Urinary bladder (tissue), 4 donors: Measurements from ENCODE around the gene GP1BA. TPM values are rescaled to one million over a fixed set of nuclear protein-coding genes. Genes with fewer than 3 reads are reported as not detected.

ENCODE experiments used
- DNase-seq: peaks from one replicate; pipeline ENCODE4 v3.0.0-alpha.2; 2015; ENCODE audit errors: extremely low spot score
- H3K27ac ChIP-seq: one replicate; pipeline ENCODE4 v1.5.1; 2013; ENCODE audit warnings: low read depth, mild to moderate bottlenecking, moderate library complexity
- H3K36me3 ChIP-seq: one replicate; pipeline ENCODE4 v1.6.1; 2013; ENCODE audit warnings: mild to moderate bottlenecking, moderate library complexity; ENCODE audit not compliant: insufficient read depth
- H3K4me1 ChIP-seq: one replicate; pipeline ENCODE4 v1.6.1; 2013; ENCODE audit warnings: mild to moderate bottlenecking, moderate library complexity; ENCODE audit not compliant: insufficient read depth
- H3K4me3 ChIP-seq: one replicate; pipeline ENCODE4 v1.5.1; 2013; ENCODE audit warnings: low read depth, low read length
- WGBS: extraction: QIAGEN DNeasy Blood & Tissue Kit; methylation state at CpG from one replicate; pipeline ENCODE4 v1.1.7; 2013; 5-methylcytosine and 5-hydroxymethylcytosine counted together
- polyA plus RNA-seq: library from polyadenylated mRNA; stranded (reverse); fragments of 200-250 nt; gene quantifications from one replicate; pipeline ENCODE4 v1.2.3, GENCODE V29; 2013
- total RNA-seq: library from RNA; depleted of rRNA; stranded (reverse); fragments of >200 nt; gene quantifications from one replicate; pipeline ENCODE4 v1.2.3, GENCODE V29; 2014
- donor health status: healthy with polysubstance abuse.
- donor health status: healthy.

The GP1BA gene
- total and polyA plus RNA-seq, 2 donors, result 0.04 TPM; not detected in 1

DNA sequence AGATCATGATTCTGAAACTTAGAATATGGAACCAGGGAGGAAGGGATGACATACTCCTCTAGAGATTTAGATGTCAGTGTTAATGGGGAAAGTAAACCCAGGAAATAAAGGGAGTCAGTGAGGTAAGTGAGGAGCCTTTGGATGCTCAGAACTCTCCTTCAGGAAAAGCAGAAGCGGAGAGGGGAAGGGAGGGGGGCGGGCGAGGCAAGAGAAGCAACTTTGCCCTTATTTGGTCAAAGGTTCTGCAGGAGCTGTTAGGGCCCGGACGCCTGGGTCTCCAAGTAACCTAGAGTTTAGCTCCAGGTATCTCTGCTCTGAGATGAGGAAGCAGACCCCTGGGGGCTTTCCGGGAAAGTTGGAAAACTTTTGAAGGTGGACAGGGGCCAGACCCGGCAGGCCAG is 14.9 kb downstream of the GP1BA start:
- peaks cover 3% of the 10 kb centered on the region for H3K36me3 ChIP-seq
- DNase-seq, result no peak
- H3K27ac ChIP-seq, result peak overlapping the region; percentile 57
- H3K4me1 ChIP-seq, result no peaks in the 10 kb centered on the region
- peak overlapping the region; percentile 97 for H3K4me3 ChIP-seq
- 1% methylated on average over 7 of the region's 7 CpGs for WGBS

DNA sequence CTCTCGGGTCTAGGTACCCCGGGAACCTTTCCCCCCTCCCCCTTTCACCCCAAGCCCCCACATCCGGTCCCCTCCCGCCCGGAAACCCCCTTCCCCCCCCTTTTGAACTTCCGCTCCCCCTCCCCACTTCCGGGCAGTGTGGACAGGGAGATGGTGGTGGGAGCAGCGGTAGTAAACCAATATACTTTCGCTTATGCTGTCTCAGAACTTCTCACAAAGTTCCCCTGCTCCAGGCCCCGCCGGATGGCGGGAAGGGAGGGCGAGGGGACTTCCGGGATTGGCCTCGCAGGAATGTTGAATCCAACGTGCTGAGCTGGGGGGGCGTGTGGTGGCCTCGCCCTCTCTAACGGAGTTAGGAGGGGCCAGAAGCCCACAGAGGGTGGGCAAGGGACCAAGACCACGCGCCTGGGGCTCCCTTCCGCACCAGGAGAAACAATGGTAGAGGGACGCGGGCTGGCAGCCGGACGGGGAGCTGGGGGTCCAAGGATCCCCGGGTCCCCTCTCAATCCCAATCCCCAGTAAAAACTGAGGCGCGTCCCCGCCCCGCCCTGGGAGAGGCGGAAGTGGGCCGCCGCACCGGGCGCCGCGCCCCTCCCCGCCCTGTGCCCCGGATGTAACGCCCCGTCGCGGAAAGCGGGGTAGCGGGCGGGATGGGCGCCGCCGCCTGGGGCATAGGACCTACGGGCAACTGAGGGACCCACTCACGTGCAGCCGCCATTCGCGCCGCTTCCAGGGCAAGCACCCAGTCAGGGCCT is 15.5 kb downstream of the GP1BA start:
- peak overlapping the region; percentile 99 for H3K27ac ChIP-seq
- WGBS, result under 1% methylated on average over 56 of the region's 56 CpGs
- peaks cover 3% of the 10 kb centered on the region for H3K36me3 ChIP-seq
- no peak for DNase-seq
- no peaks in the 10 kb centered on the region for H3K4me1 ChIP-seq
- peak overlapping the region; percentile 97 for H3K4me3 ChIP-seq

DNA sequence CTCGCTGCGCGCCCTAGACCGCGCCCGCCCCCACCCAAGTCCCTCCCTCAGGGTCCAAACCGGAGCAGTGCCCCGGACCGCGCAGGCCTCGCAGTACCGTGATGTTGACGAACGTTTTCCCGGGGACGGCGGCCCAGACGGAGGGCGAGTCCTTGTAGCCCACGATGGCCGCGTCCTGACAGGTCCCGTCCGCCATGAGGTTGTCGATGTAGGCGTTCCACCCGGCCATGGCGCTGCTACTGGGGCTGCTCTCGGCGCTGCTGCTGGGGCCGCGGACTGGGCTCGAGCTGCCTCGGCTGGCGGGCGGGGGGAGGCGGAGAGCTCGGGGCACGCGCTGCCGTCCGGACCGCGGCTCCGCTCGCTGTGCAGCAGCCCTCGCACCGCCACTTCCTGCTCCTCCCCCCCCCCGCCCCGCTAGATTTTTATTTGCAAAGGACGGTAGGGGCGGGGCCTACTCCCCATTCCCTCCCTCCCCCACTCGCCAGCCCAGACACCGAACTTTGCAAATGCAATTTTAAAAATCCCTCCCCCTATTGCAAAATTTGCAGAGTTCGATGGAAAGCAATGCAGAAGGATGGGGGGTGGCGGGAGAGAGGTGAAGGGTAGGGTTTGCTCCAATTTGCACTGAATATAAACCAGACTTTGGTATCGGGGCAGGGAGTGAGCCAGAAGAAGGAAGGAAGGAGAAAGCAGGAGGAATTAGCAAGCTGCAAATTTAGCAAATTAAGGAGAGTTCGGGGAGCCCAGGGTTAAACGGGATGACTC is 16.3 kb downstream of the GP1BA start, which contains the start of gene PFN1:
Gene PFN1, minus strand, starts transcription at position 365 of the 765 bp plus-strand sequence. Its CDS starts 136 bp downstream, at position 229.
- WGBS, result under 1% methylated on average over 59 of the region's 59 CpGs
- peaks cover 2% of the 10 kb centered on the region for H3K36me3 ChIP-seq
- DNase-seq, result peak; percentile 81
- peak within 1 kb of the TSS; percentile 99 for H3K27ac ChIP-seq
- H3K4me1 ChIP-seq, result no peaks in the 10 kb centered on the region
- peak within 1 kb of the TSS; percentile 97 for H3K4me3 ChIP-seq

DNA sequence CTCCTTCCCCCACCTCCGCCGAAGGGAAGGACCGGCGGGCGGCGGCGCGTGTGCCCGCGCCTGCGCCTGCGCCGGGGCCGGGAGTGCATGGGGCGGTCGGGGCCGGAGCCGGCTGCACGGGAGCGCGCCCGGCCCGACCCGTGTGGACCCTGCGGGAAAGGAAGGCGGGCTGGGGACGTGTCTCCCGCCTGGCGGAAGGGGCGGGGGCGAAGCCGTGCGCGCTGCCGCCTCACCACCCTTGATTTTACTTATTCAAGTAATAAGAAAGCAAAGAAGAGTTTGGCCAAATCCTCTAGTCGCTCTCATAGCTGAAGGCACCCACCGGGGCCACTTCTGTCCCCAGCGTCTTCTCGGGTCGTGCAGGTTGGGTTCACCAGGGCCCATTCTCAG is 16.8 kb downstream of the GP1BA start:
- under 1% methylated on average over 40 of the region's 40 CpGs for WGBS
- DNase-seq, result no peak
- H3K36me3 ChIP-seq, result no peaks in the 10 kb centered on the region
- H3K4me3 ChIP-seq, result peak overlapping the region; percentile 97
- no peaks in the 10 kb centered on the region for H3K4me1 ChIP-seq
- peak overlapping the region; percentile 99 for H3K27ac ChIP-seq

DNA sequence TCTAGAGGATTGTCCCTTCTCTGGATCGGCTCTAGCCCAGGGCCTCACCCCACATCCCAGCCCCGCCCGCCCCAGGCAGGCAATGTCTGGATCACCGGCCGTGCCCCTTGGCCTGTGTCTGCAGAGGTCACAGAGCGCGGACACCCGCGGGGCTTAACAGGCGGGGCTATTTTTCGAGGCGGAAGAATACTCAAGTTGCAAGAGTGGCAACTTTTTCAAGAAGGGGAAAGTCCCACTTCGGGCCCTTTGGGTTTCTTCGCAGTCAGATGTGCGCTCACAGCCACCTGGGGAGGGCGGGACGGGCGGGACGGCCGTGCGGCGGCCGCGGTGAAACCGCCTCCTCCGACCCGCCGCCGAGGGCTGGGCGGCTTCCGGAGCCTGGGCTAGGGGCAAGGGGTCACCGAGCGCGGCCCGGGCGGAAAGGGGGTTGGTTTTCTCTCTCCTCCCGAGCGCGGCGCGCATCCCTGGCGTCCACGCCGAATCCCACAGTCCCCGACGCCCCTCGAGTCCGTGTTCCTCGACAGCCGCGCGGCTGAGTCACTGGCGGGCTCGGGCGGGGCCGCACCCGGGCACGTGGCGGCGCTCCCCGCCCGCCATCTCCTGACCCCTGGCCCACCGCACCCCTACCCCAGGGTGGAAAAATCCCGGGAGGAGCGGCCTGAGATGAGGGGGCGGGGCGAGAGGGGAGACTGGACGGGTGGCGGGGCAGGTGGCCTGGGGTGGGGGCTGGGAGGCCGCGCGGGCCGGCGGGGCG is 17.4 kb downstream of the GP1BA start:
- WGBS, result under 1% methylated on average over 75 of the region's 75 CpGs
- no peak for DNase-seq

GRCh38 chr17:4950075-4950745 is 18.1 kb downstream of the GP1BA start:
- no peak for DNase-seq
- H3K36me3 ChIP-seq, result no peaks in the 10 kb centered on the region
- H3K4me3 ChIP-seq, result peak overlapping the region; percentile 97
- peak overlapping the region; percentile 70 for H3K27ac ChIP-seq
- no peaks in the 10 kb centered on the region for H3K4me1 ChIP-seq
- 6% methylated on average over 52 of the region's 52 CpGs for WGBS

More for the DNA sequence above, 17.4 kb downstream of the GP1BA start:
- Histone ChIP-seq H3K27ac (peak overlapping the region; percentile 99), H3K4me1 (no peaks in the 10 kb centered on the region), H3K4me3 (peak overlapping the region; percentile 97), H3K36me3 (no peaks in the 10 kb centered on the region)

DNA sequence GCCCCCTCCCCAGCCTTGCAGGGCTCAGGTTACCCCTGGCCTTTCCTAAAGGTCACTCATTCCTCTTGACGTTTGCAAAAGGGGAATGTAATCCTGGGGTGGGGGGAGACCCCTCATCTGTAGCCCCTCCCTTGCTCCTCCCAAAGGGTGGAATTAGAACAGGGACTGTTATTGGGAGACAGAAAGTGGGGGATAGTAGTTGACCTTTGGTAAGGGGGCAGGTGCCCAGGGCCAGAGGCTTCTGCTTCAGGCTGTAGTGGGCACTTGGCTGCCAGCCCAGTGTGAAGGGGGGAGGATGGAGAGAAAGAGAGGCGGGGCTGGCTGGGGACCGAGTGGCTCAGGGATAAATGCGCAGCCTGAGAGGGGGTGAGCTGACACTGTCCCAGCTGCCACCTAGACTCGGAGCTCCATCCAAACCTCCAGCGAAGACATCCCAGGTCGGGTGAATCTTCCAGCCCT is 18.7 kb downstream of the GP1BA start, which contains the start of gene ENO3:
Gene ENO3, plus strand, starts transcription at position 374 of the 459 bp plus-strand sequence. CDS start 711 bp downstream, outside the sequence.
- Histone ChIP-seq H3K4me3 (peak within 1 kb of the TSS; percentile 97), H3K4me1 (no peaks in the 10 kb centered on the region), H3K36me3 (no peaks in the 10 kb centered on the region), H3K27ac (peak within 1 kb of the TSS; percentile 70)
- no peak for DNase-seq
- WGBS, result 39% methylated on average over 7 of the region's 7 CpGs

- H3K4me1 ChIP-seq, result no peaks in the 10 kb centered on the region
- H3K36me3 ChIP-seq, result no peaks in the 10 kb centered on the region
- H3K27ac ChIP-seq, result no peak overlapping the region
- 66% methylated on average over 3 of the region's 3 CpGs for WGBS
- H3K4me3 ChIP-seq, result no peak overlapping the region
- no peak for DNase-seq
Measured at GRCh38 chr17:4951486-4951885, 19.4 kb downstream of the GP1BA start.

DNA sequence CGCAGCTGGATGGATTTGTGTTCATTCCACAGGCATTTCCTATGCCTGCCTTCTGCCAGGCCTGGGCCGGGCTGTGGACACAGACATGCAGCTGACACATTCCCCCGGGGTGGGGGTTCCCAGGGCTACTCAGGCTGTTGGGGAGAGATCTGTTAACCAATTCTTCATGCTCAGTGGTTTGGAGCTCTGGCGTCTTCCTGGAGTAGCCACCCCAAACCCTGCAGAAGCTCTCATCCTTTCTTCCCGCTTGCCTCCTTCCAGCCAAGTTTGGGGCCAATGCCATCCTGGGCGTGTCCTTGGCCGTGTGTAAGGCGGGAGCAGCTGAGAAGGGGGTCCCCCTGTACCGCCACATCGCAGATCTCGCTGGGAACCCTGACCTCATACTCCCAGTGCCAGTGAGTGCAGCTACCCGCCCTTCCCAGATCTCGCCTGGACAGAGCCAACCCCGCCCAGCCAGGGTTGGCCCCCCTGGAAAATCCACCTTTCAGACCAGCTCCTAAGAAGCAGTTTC is 21.4 kb downstream of the GP1BA start:
- Histone ChIP-seq H3K4me3 (no peak overlapping the region), H3K4me1 (no peaks in the 10 kb centered on the region), H3K27ac (no peak overlapping the region), H3K36me3 (no peaks in the 10 kb centered on the region)
- 73% methylated on average over 14 of the region's 14 CpGs for WGBS
- DNase-seq, result no peak

- Histone ChIP-seq H3K4me3 (no peak overlapping the region), H3K4me1 (no peaks in the 10 kb centered on the region), H3K27ac (no peak overlapping the region), H3K36me3 (no peaks in the 10 kb centered on the region)
- 95% methylated on average over 8 of the region's 8 CpGs for WGBS
- no peak for DNase-seq
Measured at GRCh38 chr17:4955091-4955490, 23.0 kb downstream of the GP1BA start.

DNA sequence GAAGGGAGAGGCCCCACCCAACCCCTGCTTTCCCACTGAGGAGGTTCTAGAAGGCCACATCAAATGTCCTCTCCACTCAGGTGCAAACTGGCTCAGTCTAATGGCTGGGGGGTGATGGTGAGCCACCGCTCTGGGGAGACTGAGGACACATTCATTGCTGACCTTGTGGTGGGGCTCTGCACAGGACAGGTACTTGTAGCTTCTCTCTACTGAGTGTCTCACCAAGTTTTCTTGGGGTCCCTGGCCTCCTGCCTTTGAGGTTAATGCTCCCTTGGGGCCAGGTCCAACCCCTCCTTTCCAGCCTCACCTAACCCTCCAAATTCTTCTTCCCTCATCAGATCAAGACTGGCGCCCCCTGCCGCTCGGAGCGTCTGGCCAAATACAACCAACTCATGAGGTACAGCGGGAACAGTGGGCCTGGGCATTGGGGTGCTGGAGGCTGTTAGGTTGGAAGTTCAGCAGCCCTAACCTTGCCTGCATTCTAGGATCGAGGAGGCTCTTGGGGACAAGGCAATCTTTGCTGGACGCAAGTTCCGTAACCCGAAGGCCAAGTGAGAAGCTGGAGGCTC is 24.5 kb downstream of the GP1BA start:
- no peak overlapping the region for H3K27ac ChIP-seq
- DNase-seq, result no peak
- WGBS, result 74% methylated on average over 10 of the region's 10 CpGs
- no peaks in the 10 kb centered on the region for H3K4me1 ChIP-seq
- H3K36me3 ChIP-seq, result no peaks in the 10 kb centered on the region
- H3K4me3 ChIP-seq, result no peak overlapping the region

- no peaks in the 10 kb centered on the region for H3K4me1 ChIP-seq
- H3K4me3 ChIP-seq, result no peak overlapping the region
- WGBS, result 75% methylated on average over 3 of the region's 3 CpGs
- no peak for DNase-seq
- H3K36me3 ChIP-seq, result no peaks in the 10 kb centered on the region
- H3K27ac ChIP-seq, result no peak overlapping the region
Measured at GRCh38 chr17:4958102-4958501, 26.0 kb downstream of the GP1BA start.
